Neural crest cell (in vitro differentiated cells): ENCODE data around the gene PRKG1. TPM values are rescaled to one million over a fixed set of nuclear protein-coding genes. Genes with fewer than 3 reads are reported as not detected.

Source experiments
- DNase-seq: peaks from one replicate; pipeline ENCODE4 v3.0.0; 2021; ENCODE audit warnings: low read depth, mixed read lengths, low spot score
- H3K27ac Mint-ChIP-seq: one replicate; pipeline ENCODE4 v1.8.0; 2021; ENCODE audit warnings: mild to moderate bottlenecking, mixed read lengths; ENCODE audit not compliant: unreplicated experiment
- H3K27me3 Mint-ChIP-seq: 2 replicates; pipeline ENCODE4 v1.8.0; 2021; ENCODE audit warnings: low read depth, mild to moderate bottlenecking, mixed read lengths
- H3K36me3 Mint-ChIP-seq: 2 replicates; pipeline ENCODE4 v1.8.0; 2021; ENCODE audit warnings: low read depth, mild to moderate bottlenecking, mixed read lengths
- H3K4me1 Mint-ChIP-seq: 2 replicates; pipeline ENCODE4 v1.8.0; 2021; ENCODE audit warnings: mixed read lengths
- H3K4me3 Mint-ChIP-seq: one replicate; pipeline ENCODE4 v1.8.0; 2021; ENCODE audit warnings: mild to moderate bottlenecking, mixed read lengths
- H3K9me3 Mint-ChIP-seq: 2 replicates; pipeline ENCODE4 v1.8.0; 2021; ENCODE audit warnings: mixed read lengths
- total RNA-seq: library from RNA; stranded (reverse); gene quantifications from 2 replicates; pipeline ENCODE4 v1.2.1, GENCODE V29; 2021
- TF ChIP-seq, protein P1 (sequence below): fragments of 200-600 bp; sonication (generic); conservative IDR thresholded peaks from 2 replicates; pipeline ENCODE4 v1.5.0; 2021; ENCODE audit warnings: antibody characterized with exemption, mild to moderate bottlenecking

PRKG1 gene
- total RNA-seq, 1 donor from 2014 or later: 4.4 TPM

DNA sequence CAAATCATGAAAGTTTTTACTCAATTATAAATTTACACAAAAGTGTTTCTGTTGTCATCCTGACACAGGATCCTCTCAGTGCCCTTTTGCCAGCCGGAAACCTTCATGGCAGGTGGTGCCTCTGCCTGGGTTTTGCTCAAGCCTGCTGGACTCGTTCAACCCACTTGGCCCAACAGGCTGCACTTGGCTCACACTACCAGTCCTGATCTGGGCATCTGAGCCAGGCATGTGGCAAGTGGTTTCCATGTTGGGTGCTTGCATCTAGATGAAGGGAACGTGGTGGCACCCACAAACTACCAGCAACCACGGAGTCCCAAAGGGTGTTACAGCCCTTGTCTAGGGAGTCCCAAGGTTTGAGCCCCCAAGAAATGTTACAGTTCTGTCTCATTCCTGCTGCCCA is 787.4 kb downstream of the PRKG1 start:
- H3K27me3 Mint-ChIP-seq: no peaks in the 10 kb centered on the region
- no peaks in the 10 kb centered on the region for H3K36me3 Mint-ChIP-seq
- H3K9me3 Mint-ChIP-seq: no peaks in the 10 kb centered on the region
- DNase-seq: no peak
- TF ChIP-seq, protein P1, sequence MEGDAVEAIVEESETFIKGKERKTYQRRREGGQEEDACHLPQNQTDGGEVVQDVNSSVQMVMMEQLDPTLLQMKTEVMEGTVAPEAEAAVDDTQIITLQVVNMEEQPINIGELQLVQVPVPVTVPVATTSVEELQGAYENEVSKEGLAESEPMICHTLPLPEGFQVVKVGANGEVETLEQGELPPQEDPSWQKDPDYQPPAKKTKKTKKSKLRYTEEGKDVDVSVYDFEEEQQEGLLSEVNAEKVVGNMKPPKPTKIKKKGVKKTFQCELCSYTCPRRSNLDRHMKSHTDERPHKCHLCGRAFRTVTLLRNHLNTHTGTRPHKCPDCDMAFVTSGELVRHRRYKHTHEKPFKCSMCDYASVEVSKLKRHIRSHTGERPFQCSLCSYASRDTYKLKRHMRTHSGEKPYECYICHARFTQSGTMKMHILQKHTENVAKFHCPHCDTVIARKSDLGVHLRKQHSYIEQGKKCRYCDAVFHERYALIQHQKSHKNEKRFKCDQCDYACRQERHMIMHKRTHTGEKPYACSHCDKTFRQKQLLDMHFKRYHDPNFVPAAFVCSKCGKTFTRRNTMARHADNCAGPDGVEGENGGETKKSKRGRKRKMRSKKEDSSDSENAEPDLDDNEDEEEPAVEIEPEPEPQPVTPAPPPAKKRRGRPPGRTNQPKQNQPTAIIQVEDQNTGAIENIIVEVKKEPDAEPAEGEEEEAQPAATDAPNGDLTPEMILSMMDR: no peak
- no peak overlapping the region for H3K27ac Mint-ChIP-seq
- no peak overlapping the region for H3K4me3 Mint-ChIP-seq
- H3K4me1 Mint-ChIP-seq: peaks cover 10% of the 10 kb centered on the region

DNA sequence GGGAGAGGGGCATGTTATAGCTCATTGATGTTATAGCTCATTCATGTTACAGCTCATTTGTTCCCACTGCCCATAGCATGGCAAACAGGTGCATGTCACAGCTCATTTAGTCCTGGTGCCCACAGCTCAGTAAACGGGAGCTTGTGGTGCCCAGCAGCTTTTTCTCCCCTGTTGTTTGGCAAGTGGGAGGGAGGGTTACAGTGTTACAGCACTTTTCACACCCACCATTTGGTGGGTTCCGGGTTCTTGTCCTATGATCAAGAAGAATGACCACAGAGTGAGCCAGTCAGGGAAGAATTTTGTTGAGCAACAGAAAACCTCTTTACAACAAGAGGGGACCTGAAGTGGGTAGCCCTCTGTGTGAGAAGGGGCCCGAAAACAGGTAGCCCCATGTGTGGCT is 787.9 kb downstream of the PRKG1 start:
- Mint-ChIP-seq H3K9me3 (no peaks in the 10 kb centered on the region), H3K4me1 (peaks cover 7% of the 10 kb centered on the region), H3K27ac (no peak overlapping the region), H3K36me3 (no peaks in the 10 kb centered on the region), H3K4me3 (no peak overlapping the region), H3K27me3 (no peaks in the 10 kb centered on the region)
- TF ChIP-seq, protein P1: no peak
- no peak for DNase-seq

GRCh38 chr10:51867956-51868355 is 793.7 kb downstream of the PRKG1 start:
- H3K4me1 Mint-ChIP-seq: no peaks in the 10 kb centered on the region
- H3K27ac Mint-ChIP-seq: no peak overlapping the region
- no peaks in the 10 kb centered on the region for H3K36me3 Mint-ChIP-seq
- DNase-seq: no peak
- no peaks in the 10 kb centered on the region for H3K27me3 Mint-ChIP-seq
- TF ChIP-seq, protein P1: no peak
- H3K9me3 Mint-ChIP-seq: peaks cover 2% of the 10 kb centered on the region
- no peak overlapping the region for H3K4me3 Mint-ChIP-seq

- Mint-ChIP-seq H3K4me1 (peaks cover 9% of the 10 kb centered on the region), H3K27ac (no peak overlapping the region), H3K9me3 (no peaks in the 10 kb centered on the region), H3K4me3 (no peak overlapping the region), H3K27me3 (no peaks in the 10 kb centered on the region), H3K36me3 (no peaks in the 10 kb centered on the region)
- no peak for DNase-seq
- TF ChIP-seq, protein P1: no peak
Observed at GRCh38 chr10:51874131-51874530, 799.8 kb downstream of the PRKG1 start.

GRCh38 chr10:51875610-51876009 is 801.3 kb downstream of the PRKG1 start:
- no peaks in the 10 kb centered on the region for H3K9me3 Mint-ChIP-seq
- H3K27me3 Mint-ChIP-seq: no peaks in the 10 kb centered on the region
- H3K4me1 Mint-ChIP-seq: peaks cover 16% of the 10 kb centered on the region
- no peak overlapping the region for H3K27ac Mint-ChIP-seq
- H3K36me3 Mint-ChIP-seq: no peaks in the 10 kb centered on the region
- DNase-seq: no peak
- H3K4me3 Mint-ChIP-seq: no peak overlapping the region
- TF ChIP-seq, protein P1: no peak

GRCh38 chr10:51876503-51876902 is 802.2 kb downstream of the PRKG1 start:
- H3K4me3 Mint-ChIP-seq: no peak overlapping the region

More at GRCh38 chr10:51876503-51876902, 802.2 kb downstream of the PRKG1 start:
- Mint-ChIP-seq H3K27me3 (no peaks in the 10 kb centered on the region), H3K9me3 (peaks cover 3% of the 10 kb centered on the region), H3K27ac (no peak overlapping the region), H3K4me1 (peaks cover 16% of the 10 kb centered on the region), H3K36me3 (no peaks in the 10 kb centered on the region)
- DNase-seq: no peak
- TF ChIP-seq, protein P1: no peak
